SK-N-SH (cell line): ENCODE data around the gene NRIP3.

Experiments used
- EP300 ChIP-seq, 2 experiments: IDR thresholded peaks; 2 replicates each; pipeline versions ENCODE4 v1.4.0 to v1.6.1; 2012; ENCODE audit warnings: borderline replicate concordance in 1 of 2, low read depth in 1 of 2, low read length in 1 of 2
- EZH2phosphoT487 ChIP-seq: fragments of 200-600 bp; sonication (generic); IDR thresholded peaks from 2 replicates; pipeline ENCODE4 v1.6.1; 2017; ENCODE audit warnings: low read depth, mixed run types, mild to moderate bottlenecking, antibody characterized with exemption, moderate library complexity, borderline replicate concordance
- GABPA ChIP-seq: IDR thresholded peaks from 2 replicates; pipeline ENCODE4 v1.4.0; 2012; ENCODE audit warnings: low read depth, mild to moderate bottlenecking
- MAX ChIP-seq: IDR thresholded peaks from 2 replicates; pipeline ENCODE4 v1.4.0; 2012; ENCODE audit warnings: low read depth
- MXI1 ChIP-seq: IDR thresholded peaks from 2 replicates; pipeline ENCODE4 v1.6.1; 2012; ENCODE audit warnings: mild to moderate bottlenecking, low read depth, low read length, improper control_type of control experiment
- NFIC ChIP-seq: IDR thresholded peaks from 2 replicates; pipeline ENCODE4 v1.4.0; 2012; ENCODE audit warnings: borderline replicate concordance
- PBX3 ChIP-seq: IDR thresholded peaks from 2 replicates; pipeline ENCODE4; 2012
- POLR2AphosphoS5 ChIP-seq: IDR thresholded peaks from 2 replicates; pipeline ENCODE4 v1.6.1; 2012; ENCODE audit warnings: low read depth, low read length
- RCOR1 ChIP-seq: fragments of 150-350 bp; IDR thresholded peaks from 2 replicates; pipeline ENCODE4 v1.6.1; 2017; ENCODE audit warnings: antibody characterized with exemption, low read length
- RFX5 ChIP-seq: IDR thresholded peaks from 2 replicates; pipeline ENCODE4 v1.6.1; 2012; ENCODE audit warnings: mild to moderate bottlenecking, improper control_type of control experiment, low read length
- USF2 ChIP-seq: fragments of 150-350 bp; IDR thresholded peaks from 2 replicates; pipeline ENCODE4 v1.6.1; 2017; ENCODE audit warnings: antibody characterized with exemption, low read length, low read depth, borderline replicate concordance
- TF ChIP-seq, protein P1 (sequence below): fragments of 200-600 bp; sonication (generic); IDR thresholded peaks from 2 replicates; pipeline ENCODE4 v1.6.1; 2017; ENCODE audit warnings: antibody characterized with exemption, mild to moderate bottlenecking, moderate library complexity

DNA sequence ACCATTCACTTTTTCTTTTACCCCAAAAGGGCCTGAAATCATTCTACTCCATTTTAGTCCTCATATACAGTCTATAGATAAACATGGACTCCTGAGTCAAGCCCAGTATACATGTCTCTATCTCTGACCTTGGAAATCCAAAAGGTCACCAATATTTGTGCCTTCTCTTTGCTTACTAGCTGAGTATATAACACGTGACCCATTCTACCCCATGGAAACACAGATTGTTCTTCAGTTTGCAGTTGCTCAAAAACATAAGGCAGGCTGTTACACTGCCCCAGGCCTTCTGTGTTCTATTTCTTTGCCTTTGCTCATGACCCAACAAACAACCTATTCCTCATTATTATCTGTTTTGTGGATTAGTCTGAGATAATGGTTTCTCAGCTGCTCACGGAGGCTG, 5.8 kb downstream of the NRIP3 start:
- TF ChIP-seq RCOR1 (no peak), EZH2phosphoT487 (no peak), EP300 (IDR thresholded peaks at IDR 0.05; ENCODE audit: borderline replicate concordance in 1 of 2, low read depth in 1 of 2, low read length in 1 of 2) (no peak), RFX5 (no peak), PBX3 (no peak), MXI1 (no peak), USF2 (no peak), MAX (no peak), POLR2AphosphoS5 (no peak), NFIC (no peak), GABPA (no peak)
- TF ChIP-seq, protein P1, sequence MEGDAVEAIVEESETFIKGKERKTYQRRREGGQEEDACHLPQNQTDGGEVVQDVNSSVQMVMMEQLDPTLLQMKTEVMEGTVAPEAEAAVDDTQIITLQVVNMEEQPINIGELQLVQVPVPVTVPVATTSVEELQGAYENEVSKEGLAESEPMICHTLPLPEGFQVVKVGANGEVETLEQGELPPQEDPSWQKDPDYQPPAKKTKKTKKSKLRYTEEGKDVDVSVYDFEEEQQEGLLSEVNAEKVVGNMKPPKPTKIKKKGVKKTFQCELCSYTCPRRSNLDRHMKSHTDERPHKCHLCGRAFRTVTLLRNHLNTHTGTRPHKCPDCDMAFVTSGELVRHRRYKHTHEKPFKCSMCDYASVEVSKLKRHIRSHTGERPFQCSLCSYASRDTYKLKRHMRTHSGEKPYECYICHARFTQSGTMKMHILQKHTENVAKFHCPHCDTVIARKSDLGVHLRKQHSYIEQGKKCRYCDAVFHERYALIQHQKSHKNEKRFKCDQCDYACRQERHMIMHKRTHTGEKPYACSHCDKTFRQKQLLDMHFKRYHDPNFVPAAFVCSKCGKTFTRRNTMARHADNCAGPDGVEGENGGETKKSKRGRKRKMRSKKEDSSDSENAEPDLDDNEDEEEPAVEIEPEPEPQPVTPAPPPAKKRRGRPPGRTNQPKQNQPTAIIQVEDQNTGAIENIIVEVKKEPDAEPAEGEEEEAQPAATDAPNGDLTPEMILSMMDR: no peak
